Hepatic stellate cell (primary cell): ENCODE measurements around the gene DTD1.

Experiments used
- DNase-seq: peaks from one replicate; pipeline ENCODE4 v3.0.0; 2011; ENCODE audit warnings: low spot score

Gene DTD1

DNA sequence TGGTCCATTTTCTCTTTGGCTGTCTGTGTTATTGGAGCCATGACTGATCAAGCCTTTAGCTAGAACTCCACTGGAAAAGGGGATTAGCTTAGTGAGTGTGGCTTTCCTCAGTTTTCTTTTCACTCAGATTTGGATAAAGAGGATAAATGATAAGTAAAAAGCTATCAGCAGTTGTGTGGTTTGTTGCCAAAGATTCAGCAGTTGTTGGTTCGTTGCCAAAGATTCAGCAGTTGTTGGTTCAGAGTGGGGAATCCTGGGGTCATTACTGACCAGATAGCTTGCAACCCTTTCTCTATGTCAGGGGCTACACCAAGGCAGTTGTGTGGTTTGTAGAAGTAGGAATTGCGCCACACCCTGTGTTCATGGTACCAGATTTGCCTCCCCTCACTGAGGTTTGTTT is 118.1 kb downstream of the DTD1 start:
- peak; percentile 29 for DNase-seq

DNA sequence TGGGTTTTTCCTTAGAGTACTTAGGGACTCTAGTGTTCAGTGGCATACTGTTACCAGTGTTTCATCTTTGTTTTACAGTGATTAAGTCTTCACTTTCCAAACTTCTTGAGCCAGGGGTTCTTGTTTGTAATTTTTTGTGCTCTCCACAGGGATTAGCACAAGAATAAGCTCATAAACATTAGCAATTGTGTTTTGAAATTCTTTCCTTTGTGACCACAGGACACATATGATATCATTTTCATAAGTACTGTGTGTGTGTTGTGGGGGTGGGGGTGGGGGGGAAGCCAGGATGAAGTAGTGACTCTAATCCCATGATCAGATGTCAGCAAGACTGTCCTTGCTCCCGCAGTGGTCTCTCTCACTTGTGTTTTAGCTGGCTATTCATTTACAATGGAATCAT is 124.3 kb downstream of the DTD1 start:
- DNase-seq = no peak

DNA sequence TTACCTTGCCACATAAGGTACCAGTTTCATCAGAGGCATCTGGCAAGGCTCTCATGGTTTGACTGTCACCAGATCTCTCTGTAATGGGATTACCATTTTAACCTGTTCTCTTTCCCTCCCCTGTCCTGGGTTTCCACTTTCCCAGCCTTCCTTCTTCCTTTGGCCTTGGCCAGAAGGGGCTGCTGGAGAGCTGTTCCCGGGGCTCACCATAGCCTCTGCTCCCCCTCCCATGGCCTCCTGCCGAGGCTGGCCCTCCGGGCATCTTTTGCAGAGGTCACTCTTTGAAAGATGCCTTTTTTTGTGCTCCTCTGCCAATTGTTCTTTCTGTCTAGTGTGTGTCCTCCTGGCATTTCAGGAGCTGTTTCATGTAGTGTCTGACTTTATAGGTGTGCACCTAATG is 125.0 kb downstream of the DTD1 start:
- no peak for DNase-seq

DNA sequence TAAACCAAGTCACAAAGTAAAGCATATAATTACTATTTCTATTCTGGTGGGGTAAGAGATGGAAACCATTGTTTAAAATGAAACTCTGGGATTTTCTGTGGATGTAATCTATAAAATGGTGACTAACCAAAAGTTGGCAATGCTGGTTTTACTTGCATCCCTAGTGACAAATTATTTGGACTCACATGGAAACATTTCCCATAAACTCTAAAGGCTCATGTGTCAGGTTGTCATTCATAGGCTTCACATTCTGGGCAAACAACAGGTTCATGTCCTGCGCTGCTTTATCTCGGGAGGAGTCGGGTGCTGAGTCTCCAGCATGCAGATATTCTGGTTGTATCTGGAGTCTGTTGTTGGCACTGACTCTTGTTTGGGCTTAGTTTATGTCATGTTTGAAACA is 127.7 kb downstream of the DTD1 start:
- DNase-seq = no peak

DNA sequence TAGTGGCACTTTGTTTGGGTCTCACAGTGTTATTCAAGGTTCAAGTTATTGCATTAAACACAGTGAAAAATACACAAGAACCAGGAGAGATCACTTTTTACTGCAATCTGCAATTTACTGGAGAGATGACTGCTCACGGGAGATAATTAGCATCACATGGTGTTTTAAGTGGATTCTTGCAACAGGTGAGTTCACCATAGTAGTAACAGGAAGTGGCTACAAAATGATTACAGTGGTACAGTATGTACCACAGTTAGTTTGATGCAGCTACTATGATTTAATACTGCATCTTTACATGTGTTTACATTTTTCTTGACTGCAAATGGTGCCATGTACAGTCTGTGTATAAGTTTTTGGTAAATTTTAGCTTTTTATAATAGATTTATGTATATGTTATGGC is 129.2 kb downstream of the DTD1 start:
- DNase-seq = no peak

DNA sequence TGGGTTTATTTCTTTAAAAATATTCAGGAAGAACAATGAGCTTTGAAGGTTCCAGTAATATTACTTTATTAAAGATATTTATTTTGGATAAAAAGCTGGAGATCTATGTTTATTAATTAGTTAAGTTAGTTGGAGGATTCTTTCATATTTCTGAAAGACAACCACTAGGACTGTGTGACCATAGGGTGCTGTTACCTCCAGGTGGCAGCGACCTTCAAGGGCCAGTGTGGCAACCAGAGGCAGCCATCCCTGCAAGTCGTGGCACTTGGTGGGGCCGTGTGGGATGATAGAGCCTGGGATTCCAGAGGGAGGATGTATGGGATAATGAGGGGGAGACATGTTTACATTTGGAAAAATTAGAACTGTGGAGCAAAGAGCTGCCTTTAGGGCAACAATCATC is 130.3 kb downstream of the DTD1 start:
- DNase-seq = no peak

DNA sequence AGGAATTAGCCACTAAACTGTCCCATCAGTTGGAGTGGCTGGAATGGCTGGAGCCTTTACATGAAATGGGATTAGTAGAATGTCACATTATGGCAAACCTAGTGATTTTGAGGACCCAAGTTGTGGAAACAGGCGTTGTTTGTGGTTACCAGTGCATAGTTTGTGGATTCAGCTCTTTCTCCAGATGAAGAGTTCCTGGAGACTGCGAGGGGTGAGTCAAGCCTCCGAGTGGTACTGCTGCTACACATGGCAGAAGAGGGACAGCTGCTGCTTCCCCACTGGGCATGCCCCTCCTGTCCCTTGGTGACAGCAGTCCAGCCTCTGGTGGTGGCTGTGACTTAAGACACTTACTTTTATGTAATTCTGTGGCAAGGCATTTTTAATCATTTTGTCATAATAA is 131.6 kb downstream of the DTD1 start:
- DNase-seq = peak; percentile 37

DNA sequence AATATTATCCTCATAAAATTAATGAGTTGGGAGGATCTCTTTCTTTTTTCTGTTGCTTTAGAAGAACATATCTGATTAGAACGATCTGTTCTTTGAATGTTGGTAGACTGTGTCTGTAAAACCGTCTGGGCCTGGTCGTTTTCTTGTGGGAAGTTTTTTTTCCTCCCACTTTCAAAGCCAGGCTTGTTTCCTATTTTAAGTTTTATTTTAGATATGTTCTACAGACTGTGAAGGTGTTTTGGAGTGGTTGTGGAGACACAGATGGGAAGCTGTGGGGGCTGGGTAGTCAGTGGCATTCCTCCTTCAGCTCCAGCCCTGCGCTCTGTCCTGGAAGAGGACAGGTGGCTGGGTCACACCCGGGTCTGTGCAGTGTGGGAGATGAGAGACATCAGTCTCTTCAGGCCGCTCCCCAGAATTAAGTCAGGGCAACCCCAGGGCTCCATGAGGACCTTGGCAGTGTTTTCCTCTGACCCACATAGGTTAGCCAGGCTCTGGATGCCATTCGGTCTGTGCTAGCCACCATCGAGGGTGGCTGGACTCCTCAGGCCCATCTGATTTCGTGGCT is 133.8 kb downstream of the DTD1 start:
- no peak for DNase-seq

DNA sequence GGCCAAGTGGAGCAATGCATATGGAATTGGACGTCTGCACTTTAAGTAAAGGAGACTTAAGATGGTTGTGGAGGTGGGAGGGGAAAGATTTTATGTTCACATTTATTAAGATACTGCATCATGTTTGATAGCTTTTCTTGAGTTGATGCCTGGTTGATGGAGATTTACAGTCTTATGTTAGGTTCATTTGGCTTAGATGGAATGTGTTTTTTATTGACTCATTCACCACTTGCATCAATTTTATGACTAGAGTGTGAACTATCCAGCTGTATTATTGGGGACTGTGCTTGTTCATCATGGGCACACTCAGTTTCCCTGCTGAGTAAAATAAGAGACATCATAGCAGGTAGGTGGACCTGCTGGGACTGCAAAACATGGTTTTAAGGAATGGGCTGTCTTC is 134.5 kb downstream of the DTD1 start:
- DNase-seq = no peak

DNA sequence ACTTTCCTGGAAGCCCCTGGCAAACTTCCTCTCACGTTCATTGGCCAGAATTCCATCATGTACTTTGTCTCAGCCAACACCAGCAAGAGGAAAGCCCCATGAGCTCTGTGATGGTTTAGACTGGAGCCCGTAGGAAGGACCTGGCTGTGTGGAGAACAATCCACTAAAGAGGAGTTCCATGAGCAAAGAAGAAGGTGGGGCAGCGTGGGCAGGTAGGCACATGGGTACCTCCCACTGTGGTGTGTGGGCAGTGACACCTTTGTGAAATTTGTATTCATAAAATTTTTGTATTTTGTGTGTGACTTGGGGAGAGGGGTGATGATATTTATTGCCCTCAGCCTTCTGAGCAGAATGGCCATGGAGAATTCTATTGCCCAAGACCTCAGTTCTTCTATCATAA is 136.2 kb downstream of the DTD1 start:
- DNase-seq = no peak

DNA sequence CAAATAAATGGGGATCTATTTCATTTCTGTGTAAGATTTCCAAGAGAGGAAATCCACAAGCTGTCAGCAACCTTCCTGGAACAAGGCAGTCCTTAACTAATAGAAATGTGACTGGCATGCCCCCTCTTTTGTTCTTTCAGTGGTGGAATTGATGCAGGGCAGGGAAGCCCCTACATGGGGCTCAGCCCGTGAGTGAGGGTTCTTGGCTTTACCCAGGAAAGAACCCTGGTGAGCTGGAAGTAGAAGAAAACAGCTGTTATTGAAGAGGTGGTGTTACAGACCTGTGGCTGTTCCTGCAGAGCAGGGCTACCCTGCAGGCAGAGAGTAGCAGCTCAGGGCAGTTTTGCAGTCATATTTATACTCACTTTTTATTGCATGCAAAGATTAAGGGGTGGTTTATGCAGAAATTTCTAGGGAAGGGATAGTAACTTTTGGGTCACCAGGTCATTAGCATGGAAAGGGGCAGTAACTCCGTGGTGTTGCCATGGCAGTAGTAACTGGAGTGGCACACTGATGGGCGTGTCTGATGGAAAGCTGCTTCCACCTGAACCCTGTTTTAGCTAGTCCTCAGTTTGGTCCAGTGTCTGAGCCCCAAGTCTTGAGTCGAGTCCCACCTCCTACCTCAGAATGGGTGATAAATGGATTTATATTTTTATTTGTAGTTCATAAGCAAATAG is 137.1 kb downstream of the DTD1 start:
- DNase-seq = no peak

DNA sequence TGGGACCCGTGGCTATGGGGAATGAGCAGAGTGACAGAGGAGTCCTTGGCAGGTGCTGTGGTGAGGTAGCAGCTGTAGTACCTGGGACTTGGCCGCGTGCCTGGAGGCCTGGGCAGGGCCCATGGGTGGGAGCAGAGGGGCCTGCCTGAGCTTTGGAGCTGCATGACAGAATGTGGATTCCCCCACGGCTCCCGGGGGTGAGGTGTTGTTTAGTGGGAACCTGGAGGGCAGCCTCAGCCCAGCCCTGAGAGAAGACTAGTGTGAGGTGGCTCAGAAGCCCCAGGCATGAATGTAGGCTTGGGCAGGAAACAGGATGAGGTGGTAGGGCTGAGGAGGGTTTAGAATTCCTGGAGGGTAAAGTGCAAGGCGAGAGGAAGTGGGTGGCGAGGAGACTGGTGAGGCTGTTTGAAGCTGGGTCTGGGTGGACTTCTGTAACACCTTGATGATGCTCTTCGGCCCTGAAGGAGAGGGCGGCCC is 139.2 kb downstream of the DTD1 start:
- no peak for DNase-seq

DNA sequence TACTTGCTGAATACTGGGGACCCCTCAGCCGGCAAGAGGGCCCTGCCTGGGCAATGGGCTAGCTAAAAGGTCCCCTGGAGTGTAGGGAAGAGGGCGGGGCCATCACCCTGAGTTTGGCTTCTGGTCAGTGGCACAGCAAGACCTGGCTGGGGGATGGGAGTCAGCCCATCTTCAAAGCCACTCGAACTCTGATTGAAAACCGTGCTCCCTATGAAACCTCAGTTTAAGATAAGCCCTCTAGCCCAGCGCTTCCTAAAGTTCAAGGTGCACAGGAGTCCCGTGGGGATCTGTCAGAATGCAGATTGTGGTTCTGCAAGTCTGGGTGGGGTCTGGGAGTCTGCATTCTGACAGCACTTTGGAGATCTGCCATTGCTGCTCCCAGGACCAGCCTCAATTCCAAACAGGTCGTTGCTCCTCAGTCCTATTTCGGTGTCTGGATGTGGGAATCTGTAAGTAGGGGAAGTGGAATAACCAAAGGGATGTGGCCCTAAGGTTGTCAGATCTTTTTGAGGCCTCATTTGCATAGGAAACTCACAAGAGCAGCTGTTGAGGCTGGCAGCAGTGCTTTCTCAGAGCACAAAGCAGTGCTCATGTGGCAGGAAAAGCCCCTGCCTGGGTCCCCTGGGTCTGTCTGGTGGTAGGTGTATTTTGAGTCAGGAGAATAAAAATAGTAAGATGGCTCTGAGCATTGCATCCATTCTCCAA is 140.5 kb downstream of the DTD1 start:
- no peak for DNase-seq

DNA sequence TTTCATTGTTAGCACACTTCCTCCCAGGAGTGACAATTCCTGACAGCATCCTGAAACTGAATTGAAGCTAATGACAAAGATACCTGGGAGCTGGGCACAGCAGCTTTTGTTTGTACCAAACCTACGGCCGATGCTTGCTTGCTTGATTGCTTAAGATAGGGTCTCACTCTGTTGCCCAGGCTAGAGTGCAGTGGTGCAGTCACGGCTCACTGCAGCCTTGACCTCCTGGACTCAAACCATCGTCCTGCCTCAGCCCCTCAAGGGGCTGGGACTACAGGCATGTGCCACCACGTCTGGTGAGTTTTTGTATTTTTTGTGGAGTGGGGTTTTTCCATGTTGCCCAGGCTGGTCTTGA is 141.0 kb downstream of the DTD1 start:
- DNase-seq = no peak

DNA sequence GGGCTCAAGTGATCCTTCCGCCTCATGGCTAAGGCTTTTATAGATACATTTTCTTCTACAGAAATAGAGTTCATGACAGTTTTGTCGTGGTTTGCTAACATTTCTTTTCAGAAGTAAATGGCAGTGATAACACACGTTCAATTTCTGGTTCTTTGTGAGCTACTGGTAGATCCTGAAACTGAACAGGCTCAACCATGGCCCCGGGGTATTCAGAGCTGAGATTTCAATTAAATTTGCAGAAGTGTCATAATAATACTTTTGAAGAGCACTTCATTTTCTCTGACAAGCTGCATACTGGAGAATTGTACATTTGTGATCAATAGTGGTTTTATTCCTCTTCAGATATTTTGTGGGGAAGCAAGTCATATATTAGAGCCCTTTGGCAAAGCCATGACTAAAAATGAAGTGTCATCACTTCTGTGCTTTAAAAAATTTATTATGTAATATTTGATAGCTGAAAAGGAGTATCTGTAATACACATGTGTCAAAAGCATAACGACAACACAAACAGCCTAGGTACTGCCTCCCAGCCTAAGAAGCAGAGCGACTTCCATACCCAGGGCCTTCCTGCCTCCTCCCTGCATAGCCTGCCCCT is 141.5 kb downstream of the DTD1 start:
- DNase-seq = no peak

DNA sequence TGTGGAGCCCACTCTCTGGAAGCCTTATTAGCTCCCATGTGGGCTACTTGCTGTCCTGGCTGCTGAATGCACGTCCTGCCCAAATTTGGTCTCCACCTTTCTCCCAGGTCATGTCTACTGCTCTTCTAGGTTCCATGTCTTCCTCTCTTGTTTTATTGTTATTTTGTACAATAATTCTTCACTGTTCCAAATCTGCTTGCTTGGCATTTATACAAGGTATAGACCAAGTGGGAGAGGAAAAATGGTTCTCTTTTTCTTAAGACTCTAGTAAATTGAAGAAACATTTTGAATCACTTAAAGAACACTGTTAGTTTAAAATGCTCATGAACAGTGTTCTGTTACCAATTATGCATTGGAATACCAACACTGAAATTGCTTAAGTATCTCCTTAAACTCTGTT is 144.1 kb downstream of the DTD1 start:
- no peak for DNase-seq

DNA sequence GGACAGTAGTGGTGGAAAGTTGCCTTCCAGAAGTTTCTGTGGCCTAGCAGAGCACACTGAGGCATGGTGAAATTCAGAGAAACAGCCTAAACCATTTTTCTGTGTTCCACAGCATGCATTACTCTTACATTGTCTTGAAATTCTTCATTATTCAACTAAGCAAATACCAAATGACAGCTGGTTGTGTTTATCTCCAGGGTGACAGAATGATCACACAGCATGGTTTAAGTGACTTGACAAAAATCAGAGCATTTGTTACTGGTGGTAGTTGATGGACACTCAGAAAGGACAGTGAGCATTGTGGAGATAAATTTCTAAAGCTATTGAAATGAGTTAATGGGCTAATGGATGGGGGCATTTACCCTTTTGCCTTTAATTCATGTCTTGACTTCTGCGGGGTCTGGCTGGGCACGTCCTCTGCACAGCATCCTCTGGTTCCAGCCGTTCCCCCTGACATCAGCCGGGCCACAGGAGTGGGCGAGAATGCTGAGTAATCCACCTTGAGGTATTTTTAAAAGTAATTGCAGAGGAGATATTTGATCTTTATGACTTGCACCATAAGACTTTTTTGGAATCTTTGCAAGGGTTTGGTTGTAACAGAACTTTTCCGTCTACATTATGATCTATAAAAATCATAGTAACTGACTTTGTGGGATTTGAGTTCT is 146.8 kb downstream of the DTD1 start:
- no peak for DNase-seq

DNA sequence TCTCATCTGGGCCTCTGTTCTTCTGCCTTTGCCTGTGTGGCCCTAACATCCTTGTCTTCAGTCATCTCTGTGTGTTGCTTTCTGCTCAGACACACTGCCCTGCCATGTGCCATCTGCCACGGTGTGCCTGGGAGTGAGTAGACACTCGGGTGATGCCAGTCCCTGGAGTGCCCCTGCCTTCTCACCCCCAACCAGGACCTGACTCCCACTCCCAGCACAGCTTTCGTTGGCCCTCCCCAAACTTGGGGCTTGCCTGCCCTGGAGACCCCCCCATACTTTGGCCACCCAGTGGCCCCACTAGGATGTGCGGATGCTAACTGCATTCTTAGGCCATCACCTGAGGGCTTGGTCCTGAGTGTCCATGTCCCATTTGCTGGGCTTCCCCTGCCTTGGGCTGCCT is 149.3 kb downstream of the DTD1 start:
- no peak for DNase-seq

DNA sequence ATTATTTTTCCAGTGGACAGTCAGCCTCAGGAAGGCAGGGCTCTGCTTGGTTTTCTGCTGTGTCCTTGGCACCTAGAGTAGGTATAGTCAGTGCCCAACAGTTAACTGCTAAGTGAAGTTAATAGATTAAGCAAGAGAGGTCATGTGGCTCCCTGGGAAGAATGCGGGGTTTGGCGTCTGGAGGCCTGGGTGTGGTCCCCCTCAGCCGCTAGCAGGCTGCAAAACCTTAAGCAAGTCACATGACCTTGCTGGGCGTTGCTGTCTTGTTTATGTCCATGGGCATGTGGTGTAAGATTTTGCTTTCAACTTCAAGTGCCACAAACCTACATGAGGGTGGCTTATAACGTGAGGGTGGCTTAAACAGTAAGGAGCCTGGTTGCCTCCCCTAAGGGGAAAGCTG is 150.2 kb downstream of the DTD1 start:
- no peak for DNase-seq

DNA sequence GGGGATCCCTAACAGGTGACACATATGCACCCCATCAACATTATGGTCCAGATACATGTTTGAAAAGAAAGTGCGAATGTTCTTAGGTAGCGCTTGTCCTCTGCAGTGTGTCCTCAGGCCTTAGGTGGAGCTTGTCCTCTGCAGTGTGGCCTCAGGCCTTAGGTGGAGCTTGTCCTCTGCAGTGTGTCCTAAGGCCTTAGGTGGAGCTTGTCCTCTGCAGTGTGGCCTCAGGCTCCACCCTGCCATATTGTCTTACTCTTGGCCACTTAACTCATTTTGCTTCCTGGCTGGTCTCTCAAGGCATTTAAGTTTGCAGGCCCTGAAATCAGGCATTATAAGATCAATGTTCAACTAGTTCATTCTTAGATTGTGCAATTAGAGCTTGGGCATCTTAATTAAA is 151.0 kb downstream of the DTD1 start:
- no peak for DNase-seq

DNA sequence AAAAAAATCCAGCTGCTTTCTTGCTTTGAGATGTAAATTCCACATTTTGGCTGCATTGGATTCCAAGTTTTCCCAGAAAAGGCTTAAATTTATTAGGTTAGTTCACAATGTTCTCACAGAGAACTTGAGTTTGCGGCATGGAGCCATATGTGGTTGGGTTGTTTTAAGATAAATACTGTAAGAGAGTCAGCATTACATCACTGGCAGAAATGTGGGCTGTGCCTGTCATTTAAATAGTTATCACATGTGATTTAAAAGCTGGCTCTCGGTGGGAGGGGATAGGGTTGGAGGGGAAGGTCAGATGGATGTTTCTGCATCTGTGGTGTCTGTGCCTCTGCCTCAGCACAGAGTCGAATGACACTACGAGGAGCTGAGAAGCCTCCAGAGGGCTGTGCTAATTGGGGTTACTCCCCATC is 151.9 kb downstream of the DTD1 start:
- DNase-seq = peak; percentile 8

DNA sequence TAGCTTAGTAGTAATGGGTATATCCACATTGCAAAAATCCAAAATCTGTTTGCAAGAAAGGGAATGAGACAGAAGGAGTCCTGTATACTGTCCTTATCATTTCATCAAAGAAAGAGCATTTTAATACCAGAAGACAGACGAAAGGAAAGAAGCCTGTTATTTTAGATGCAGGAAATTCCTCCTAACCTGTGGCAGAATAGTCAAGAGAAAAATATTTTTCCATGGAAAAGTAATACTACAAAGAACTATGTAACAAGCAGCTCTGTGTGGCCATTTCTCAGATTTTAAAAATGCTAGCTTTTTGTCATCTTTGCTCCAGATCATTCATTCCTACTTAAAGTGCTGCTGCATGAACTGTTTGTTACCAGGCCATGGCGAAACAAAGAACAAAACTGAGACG is 152.9 kb downstream of the DTD1 start:
- no peak for DNase-seq

DNA sequence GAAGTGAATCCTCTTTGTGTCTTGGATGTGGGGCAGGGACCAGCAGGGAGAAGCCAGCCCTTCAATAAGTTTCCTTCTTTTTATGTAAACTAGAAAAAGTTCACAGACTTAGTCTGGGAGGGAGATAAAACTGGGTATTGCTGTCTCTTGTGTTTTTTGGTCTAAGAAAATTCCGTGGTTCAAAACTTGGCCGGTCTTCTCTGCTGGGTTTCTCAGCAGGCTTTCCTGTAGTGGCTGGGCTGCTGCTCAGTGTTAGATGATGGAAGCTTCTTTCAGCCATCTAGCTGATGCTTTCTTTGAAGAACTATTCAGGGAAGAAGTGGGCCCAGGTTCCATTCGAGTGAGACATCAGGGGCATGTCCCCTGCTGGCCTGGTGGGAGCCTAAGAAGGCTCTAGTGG is 155.0 kb downstream of the DTD1 start:
- no peak for DNase-seq
